Measurements from ENCODE around the gene TAS2R19.

Gene TAS2R19

GRCh38 chr12:10989107-10989506, 33.3 kb downstream of the TAS2R19 start:
- no peak for DNase-seq

GRCh38 chr12:10986812-10987211, 35.6 kb downstream of the TAS2R19 start, which contains the start of gene TAS2R50:
Gene TAS2R50 (minus strand): TSS chr12:10986912. CDS start chr12:10986860, 52 bp downstream.
- DNase-seq: no peak

- no peak for DNase-seq
Observed at GRCh38 chr12:10982244-10982643, 40.2 kb downstream of the TAS2R19 start.

GRCh38 chr12:10974965-10975364, 47.5 kb downstream of the TAS2R19 start:
- no peak for DNase-seq

All from activated CD4-positive, alpha-beta T cell treated with anti-CD3 and anti-CD28 coated beads for 4 hours (primary cell).